Gastrocnemius medialis (tissue), 4 donors: ENCODE measurements around the gene MMRN1.

ENCODE experiments used
- POLR2A ChIP-seq, 2 donors: fragments of 450-650 bp; IDR thresholded peaks; one replicate each; pipeline ENCODE4 v1.6.1; 2017; ENCODE audit warnings: antibody characterized with exemption in 2 of 2, mild to moderate bottlenecking in 2 of 2, moderate library complexity in 2 of 2
- TF ChIP-seq, protein P1 (sequence below), 5 experiments: fragments of 450-650 bp in 3 of 5; fragments of 200-600 bp in 2 of 5; sonication (generic) in 2 of 5; IDR thresholded peaks in 4 of 5; conservative IDR thresholded peaks in 1 of 5; 1 replicate in 4 of 5; 2 replicates in 1 of 5; pipeline ENCODE4 v1.5.1; 2016 to 2019; ENCODE audit warnings: antibody characterized with exemption in 5 of 5, mild to moderate bottlenecking in 3 of 5, moderate library complexity in 3 of 5

- TF ChIP-seq, protein P1, sequence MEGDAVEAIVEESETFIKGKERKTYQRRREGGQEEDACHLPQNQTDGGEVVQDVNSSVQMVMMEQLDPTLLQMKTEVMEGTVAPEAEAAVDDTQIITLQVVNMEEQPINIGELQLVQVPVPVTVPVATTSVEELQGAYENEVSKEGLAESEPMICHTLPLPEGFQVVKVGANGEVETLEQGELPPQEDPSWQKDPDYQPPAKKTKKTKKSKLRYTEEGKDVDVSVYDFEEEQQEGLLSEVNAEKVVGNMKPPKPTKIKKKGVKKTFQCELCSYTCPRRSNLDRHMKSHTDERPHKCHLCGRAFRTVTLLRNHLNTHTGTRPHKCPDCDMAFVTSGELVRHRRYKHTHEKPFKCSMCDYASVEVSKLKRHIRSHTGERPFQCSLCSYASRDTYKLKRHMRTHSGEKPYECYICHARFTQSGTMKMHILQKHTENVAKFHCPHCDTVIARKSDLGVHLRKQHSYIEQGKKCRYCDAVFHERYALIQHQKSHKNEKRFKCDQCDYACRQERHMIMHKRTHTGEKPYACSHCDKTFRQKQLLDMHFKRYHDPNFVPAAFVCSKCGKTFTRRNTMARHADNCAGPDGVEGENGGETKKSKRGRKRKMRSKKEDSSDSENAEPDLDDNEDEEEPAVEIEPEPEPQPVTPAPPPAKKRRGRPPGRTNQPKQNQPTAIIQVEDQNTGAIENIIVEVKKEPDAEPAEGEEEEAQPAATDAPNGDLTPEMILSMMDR (IDR thresholded peaks at IDR 0.05 in 4 of 5, conservative IDR thresholded peaks at IDR 0.05 in 1 of 5), result no peak
- no peak for TF ChIP-seq POLR2A (IDR thresholded peaks at IDR 0.05)
These were observed 34.9 kb downstream of the MMRN1 start for GRCh38 chr4:89929425-89930159.
